Mucosa of descending colon (tissue), 3 donors: ENCODE results near the gene PER2. TPM values are rescaled to one million over a fixed set of nuclear protein-coding genes. Genes with fewer than 3 reads are reported as not detected.
A peak's percentile ranks its signal among the peaks of the same experiment; 100 is the strongest.

Source experiments
- ATAC-seq: fragments of 200-7000 bp; cut with Tn5 transposase; one replicate; pipeline ENCODE4 v1.9.1; 2020; ENCODE audit warnings: mild to moderate bottlenecking, moderate library complexity
- DNase-seq, 3 donors: peaks; one replicate each; pipeline ENCODE4 v3.0.0-alpha.2; 2020
- H3K36me3 ChIP-seq: fragments of 200-600 bp; one replicate; pipeline ENCODE4 v1.8.0; 2021; ENCODE audit warnings: low read depth, mild to moderate bottlenecking
- H3K4me1 ChIP-seq: fragments of 200-600 bp; one replicate; pipeline ENCODE4 v1.8.0; 2021; ENCODE audit warnings: low read depth, mild to moderate bottlenecking
- H3K4me3 ChIP-seq: fragments of 200-600 bp; one replicate; pipeline ENCODE4 v1.8.0; 2021; ENCODE audit warnings: mild to moderate bottlenecking
- H3K9me3 ChIP-seq: fragments of 200-600 bp; one replicate; pipeline ENCODE4 v1.8.0; 2021; ENCODE audit warnings: mild to moderate bottlenecking
- intact Hi-C, 2 donors: fragments of 100-400 bp; cut with DNase I in 1 of 2; cut with micrococcal nuclease in 1 of 2; formaldehyde crosslinking; loops; one replicate each; pipeline versions ENCODE4 v1.11.0 to v1.11.1; 2022; cut with DNase I, micrococcal nuclease
- total RNA-seq, 3 donors: library from RNA; stranded (reverse); fragmentation: NEBNext Ultra II Directional in 2 of 3; extraction: Animal tissue kit (Norgen Biotek cat#: 25700) in 2 of 3; gene quantifications; one replicate each; pipeline versions ENCODE4 v1.2.1 to v1.2.4, GENCODE V29; 2021 to 2023
- TF ChIP-seq, protein P1 (sequence below): fragments of 200-600 bp; IDR thresholded peaks from one replicate; pipeline ENCODE4 v1.8.0; 2022; ENCODE audit warnings: antibody characterized with exemption, mild to moderate bottlenecking
- donor health status: DM: no; HTN: no; CAD: no; lungs with moderate emphysema.
- donor health status: DM: no; HTN: no; CAD: no.
- donor health status: DM: no; HTN: yes; CAD: no.

PER2 gene
- total RNA-seq, 3 donors from 2014 or later: 22.6 to 26.8 (median 22.6) TPM

- Histone ChIP-seq H3K36me3 (no peaks in the 10 kb centered on the region), H3K9me3 (no peaks in the 10 kb centered on the region), H3K4me3 (no peak overlapping the region), H3K4me1 (peaks cover 14% of the 10 kb centered on the region)
- peak; percentile 56 for ATAC-seq
- intact Hi-C loops: no loop called here
- TF ChIP-seq, protein P1, sequence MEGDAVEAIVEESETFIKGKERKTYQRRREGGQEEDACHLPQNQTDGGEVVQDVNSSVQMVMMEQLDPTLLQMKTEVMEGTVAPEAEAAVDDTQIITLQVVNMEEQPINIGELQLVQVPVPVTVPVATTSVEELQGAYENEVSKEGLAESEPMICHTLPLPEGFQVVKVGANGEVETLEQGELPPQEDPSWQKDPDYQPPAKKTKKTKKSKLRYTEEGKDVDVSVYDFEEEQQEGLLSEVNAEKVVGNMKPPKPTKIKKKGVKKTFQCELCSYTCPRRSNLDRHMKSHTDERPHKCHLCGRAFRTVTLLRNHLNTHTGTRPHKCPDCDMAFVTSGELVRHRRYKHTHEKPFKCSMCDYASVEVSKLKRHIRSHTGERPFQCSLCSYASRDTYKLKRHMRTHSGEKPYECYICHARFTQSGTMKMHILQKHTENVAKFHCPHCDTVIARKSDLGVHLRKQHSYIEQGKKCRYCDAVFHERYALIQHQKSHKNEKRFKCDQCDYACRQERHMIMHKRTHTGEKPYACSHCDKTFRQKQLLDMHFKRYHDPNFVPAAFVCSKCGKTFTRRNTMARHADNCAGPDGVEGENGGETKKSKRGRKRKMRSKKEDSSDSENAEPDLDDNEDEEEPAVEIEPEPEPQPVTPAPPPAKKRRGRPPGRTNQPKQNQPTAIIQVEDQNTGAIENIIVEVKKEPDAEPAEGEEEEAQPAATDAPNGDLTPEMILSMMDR: no peak
- peak; percentile 39 to 61 (median 59) for DNase-seq
These were observed 24.3 kb downstream of the PER2 start for GRCh38 chr2:238264072-238264460.

DNA sequence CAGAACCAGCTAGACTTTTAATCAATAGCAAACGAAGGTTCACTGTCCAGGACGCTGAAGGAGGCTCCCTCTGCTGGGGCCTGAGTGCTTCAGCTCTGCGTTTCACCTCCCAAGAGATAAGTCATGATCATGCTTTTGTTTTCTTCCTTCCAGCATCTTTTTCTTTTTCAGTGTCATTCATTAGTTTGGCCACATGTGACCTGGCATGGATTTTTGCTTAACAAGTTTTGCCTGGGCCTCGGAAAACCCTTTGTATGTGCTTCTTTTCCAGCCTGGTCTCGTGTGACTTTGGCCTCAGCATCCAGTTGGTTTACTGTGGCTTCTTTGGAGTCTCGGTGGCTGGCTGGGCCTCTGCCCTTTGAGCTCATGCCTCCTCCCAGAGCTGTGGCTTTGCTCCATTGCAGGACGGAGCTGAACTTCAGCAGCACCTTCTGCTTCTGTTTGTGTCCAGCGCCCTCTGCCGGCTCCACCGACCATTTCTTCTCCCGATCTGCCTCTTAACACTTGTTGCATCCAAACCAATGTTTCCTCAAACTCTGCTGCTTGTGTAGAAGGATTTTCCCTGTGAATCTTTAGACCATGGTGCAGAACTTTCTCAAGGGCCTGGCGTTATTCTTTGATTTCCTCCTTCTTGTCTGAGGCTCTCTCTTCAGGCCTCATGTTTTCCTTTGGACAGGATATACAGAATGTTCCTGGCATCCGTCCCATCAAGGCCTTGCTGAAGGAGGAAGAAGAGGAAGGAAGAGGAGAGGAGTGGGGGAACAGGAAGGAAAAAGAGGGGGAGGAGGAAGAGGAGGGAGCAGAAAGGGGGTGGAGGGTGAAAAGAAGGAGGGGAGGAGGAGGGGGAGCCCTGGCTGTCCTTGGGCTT is 25.0 kb downstream of the PER2 start:
- DNase-seq (peak; percentile 91 to 96 (median 94)), ATAC-seq (peak; percentile 90)
- Histone ChIP-seq H3K4me3 (no peak overlapping the region), H3K9me3 (no peaks in the 10 kb centered on the region), H3K4me1 (peaks cover 14% of the 10 kb centered on the region), H3K36me3 (no peaks in the 10 kb centered on the region)
- TF ChIP-seq, protein P1: peak; percentile 64
- intact Hi-C loops: no loop called here

GRCh38 chr2:238262496-238263122 is 25.8 kb downstream of the PER2 start:
- ATAC-seq (no peak), DNase-seq (peak in 2 of 3 donors; percentile 29 to 34)
- H3K9me3 ChIP-seq: no peaks in the 10 kb centered on the region
- peaks cover 14% of the 10 kb centered on the region for H3K4me1 ChIP-seq
- H3K36me3 ChIP-seq: no peaks in the 10 kb centered on the region
- intact Hi-C loops: no loop called here
- no peak overlapping the region for H3K4me3 ChIP-seq
- TF ChIP-seq, protein P1: no peak

- ATAC-seq (no peak), DNase-seq (peak in 2 of 3 donors; percentile 22 to 38)
- intact Hi-C loops: no loop called here
- Histone ChIP-seq H3K9me3 (no peaks in the 10 kb centered on the region), H3K4me1 (peaks cover 14% of the 10 kb centered on the region), H3K36me3 (no peaks in the 10 kb centered on the region), H3K4me3 (no peak overlapping the region)
- TF ChIP-seq, protein P1: no peak
These were observed 26.6 kb downstream of the PER2 start for GRCh38 chr2:238261718-238262375.

- ATAC-seq (no peak), DNase-seq (peak in 2 of 3 donors; percentile 29 to 44)
- TF ChIP-seq, protein P1: no peak
- Histone ChIP-seq H3K36me3 (no peaks in the 10 kb centered on the region), H3K4me1 (peaks cover 14% of the 10 kb centered on the region), H3K9me3 (no peaks in the 10 kb centered on the region), H3K4me3 (no peak overlapping the region)
- intact Hi-C loops: no loop called here
These were observed 27.5 kb downstream of the PER2 start for GRCh38 chr2:238260883-238261282.
